ENCODE measurements around the gene GPD1L.
"Not testable (repeated sequence)": the region's sequence is repeated elsewhere in the genome, so short reads cannot be mapped to it uniquely, and the experiment has no call there.

The GPD1L gene

DNA sequence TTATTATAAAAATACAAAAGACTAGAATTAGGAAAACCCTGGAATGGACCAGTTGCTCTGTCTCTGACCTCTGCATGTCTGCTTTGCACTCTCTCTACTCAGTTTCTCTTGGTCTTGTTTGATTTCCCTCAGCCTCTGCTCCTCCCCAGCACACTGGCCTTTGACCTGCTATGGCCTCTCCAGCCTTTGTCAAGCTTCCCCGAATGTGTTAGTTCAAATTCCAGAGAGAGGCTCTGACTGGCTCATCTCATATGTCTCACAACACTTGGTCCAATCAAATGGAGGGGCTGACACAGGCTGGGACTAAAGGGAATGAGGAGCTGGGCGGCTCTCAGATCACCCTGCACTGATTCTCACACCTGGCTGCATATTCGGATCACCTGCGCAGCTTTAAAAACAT is 79.7 kb downstream of the GPD1L start:
- DNase-seq = no peak

DNA sequence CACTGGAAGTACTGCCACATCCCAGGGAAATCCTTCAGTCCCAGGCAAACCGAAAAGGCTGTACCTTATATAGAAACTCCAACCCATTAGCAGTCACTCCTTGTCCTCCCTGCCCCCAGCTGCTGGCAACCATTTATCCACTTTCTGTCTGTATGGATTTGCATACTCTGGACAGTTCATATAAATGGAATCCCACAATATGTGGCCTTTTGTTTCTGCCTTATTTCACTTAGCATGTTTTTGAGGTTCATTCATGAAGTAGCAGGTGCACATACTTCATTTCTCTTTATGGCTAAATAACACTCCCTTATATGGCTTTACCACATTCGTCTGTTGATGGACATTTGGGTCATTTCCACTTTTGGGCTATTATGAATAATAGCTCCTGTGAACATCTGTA is 80.5 kb downstream of the GPD1L start:
- no peak for DNase-seq

DNA sequence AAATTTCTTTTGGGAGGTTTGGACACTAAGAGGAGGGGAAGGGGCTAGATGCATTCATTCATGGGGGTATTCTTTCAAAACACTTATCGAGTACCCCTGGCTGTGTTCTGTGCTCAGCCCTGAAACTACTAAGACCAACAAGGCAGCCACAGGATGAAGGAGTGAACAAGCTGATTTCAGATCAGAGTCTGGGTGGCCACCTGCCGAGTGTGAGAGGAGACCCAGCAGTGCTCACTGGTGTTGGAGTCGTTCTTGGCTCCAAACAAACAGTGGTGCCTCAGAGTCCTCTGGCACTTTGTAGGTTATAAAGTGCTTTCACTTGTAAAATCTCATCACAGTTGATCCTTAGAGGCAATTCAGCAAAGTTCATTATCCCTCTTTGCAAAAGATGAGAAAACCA is 83.3 kb downstream of the GPD1L start:
- no peak for DNase-seq

DNA sequence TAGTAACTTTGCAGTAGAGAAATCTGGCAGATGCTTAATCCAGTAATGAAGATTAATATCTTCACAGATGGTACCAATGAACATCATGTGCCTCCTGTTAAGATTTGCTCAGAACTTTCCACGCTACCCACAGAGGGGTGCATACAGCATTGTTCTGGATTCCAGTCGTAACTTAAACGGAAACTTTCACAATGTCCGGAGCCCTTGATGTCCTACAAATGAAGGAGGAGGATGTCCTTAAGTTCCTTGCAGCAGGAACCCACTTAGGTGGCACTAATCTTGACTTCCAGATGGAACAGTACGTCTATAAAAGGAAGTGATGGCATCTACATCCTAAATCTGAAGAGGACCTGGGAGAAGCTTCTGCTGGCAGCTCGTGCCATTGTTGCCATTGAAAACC is 84.1 kb downstream of the GPD1L start:
- not testable (repeated sequence) for DNase-seq

DNA sequence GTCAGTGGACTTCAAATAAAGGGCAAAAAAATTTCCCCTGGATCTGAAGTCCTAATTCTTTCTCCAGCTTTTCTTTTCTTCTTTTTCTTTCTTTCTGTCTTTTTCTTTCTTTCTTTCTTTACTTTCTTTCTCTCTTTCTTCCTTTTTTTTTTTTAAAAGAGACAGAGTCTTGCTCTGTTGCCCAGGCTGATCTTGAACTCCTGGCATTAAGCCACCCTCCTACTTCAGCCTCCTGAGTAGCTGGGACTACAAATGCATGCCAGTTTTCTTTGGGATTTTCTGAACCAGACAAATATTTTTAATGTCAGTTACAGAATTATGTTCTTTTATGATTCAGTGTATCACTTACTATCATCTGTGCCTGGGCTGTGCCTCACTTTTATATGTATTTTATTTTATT is 86.7 kb downstream of the GPD1L start:
- DNase-seq = no peak

DNA sequence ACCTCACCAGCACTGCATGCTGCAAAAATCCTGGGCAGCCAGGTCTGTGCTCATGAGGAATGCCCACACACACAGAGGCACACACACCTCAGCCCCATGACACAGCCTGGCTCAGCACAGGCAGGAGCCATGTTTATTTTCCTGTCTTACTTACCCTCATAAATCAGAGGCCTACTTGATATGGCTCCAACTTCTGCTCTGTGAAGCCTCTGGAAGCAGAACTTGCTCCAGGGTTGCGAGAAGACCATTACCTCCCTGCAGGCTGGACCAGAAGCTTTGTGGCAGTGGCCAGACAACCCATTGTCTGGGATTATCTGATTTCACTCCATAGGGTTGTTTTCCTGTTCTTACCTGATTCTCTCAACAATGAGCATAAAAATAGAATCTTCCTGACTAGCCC is 88.2 kb downstream of the GPD1L start:
- DNase-seq = no peak

DNA sequence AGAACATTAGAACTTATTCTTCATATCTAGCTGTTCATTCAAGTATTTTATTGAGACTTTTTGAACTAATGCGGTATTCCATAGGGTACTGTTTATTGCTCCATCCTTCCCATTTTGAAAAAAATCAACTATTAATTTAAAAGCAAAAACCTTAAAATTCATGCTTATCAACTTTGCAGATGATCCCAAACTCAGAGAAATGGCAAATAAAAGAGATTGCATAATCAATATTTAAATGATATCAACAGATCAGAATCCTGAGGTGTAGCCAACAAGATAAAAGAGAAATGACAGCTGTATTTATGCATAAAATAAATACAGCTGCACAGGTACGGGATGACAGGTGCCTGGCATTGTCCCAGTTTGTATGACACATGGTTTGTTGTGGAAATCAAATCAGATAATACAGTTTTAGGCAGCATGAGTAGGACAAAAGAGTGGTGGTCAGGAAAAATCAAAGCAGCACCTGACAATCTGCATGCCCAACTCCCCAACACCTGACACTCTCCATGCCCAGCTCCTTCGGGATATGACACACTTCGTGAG is 89.6 kb downstream of the GPD1L start:
- peak; percentile 69 for DNase-seq

DNA sequence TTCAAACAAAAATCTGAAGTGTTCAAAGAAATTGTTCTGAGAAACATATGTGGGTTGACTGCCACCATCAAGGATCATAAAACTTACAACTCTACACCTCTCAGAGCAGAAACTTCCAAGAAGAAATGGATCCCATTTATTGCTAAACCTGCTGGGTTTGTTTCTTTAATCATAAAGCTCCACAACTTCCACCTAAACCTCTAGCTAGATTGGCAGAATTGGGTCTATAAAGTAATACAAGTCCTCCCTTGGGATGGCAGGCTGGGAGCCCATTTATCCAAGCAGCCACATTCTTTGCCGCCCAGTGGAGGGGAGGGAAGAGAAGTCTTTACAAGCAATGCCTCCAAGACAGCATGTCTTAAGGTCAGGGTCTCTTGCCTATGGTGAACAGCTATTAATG is 91.6 kb downstream of the GPD1L start:
- DNase-seq = no peak

DNA sequence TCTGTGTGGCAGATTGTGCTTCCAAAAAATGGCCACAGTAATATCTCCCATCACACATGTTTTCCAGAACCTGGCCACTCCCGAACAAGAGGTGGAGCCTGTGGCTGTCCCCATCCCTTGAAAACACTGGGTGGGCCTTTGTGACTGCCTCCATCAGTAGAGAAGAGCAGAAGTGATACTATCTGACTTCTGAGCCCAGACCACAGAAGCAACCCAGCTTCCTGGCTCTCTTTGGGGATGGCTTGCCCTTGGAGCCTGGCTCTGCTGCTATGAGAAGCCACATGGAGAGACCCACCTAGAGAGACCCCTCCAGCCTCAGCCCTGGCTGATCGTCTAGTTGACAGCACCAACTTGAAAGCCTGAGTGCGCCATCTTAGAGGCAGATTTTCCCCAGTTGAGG is 92.3 kb downstream of the GPD1L start:
- no peak for DNase-seq

DNA sequence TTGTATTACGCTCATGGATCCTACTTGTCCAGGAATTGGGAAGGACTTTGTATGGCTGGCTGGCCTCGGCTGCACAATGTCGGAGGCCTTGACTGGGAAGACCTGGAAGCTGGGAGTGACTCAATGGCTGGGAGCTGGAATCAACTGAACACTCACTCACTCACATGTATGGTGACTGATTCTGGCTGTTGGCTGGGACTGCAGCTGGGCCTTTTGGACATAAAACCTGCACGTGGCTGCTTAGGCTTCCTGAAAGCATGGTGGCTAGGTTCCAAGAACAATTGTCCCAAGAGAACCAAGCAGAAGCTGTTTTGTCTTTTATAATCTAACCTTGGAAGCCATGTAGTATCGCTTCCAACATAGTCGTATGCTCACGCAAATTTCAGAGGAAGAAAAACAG is 94.1 kb downstream of the GPD1L start:
- no peak for DNase-seq

DNA sequence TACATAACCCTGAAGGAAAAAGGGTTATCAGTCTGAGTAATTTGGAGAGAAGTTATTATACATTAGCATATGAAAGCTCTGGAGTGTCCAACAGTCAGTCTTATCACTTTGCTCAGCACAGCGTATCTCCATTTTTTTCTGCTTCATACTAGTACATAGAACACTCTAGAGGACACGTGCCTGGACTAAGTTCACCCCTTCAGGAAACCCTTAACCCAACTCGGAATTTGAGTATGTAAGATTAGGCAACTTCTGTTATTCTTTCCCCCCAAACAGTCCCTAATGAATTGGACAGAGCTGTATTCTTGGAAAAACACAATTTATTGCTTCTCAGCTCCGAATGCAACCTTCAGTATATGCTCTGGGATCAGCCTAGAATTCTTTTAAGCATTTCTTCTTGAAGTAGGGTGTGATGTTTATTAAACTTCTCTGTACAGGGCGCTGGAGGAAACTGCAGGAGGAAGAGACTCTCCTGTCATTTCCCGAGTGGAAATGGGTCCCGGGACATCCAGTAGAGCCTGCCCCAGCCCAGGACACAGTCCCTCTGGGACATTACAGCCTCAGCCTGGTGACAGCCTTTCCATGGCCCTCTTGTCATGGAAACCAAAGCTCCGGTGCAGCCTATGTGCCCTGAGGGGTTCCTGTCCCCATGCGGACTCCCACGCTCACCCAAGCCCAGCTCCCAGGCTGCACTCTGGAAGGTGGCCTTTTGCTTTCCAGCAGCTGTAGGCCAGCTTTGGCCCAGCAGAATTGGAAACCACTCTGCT is 94.8 kb downstream of the GPD1L start:
- DNase-seq = no peak

DNA sequence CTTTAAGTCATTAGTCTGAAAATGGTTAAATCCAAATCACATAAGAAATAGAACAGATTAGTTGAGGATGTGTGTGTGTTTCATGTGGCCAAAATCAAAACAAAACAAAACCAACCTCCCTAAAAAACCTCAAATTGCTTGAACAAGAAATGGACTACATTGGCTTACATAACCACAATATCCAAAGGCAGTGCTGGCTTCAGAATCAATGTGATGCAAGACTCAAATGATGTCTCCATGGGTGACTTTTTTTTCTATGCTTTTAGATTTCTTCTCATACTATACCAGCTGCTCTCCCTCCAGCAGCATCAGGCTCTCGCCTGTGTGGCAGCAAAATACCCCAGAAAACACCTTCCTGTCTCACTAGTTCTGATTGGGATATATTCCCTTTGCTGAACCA is 96.1 kb downstream of the GPD1L start:
- no peak for DNase-seq

DNA sequence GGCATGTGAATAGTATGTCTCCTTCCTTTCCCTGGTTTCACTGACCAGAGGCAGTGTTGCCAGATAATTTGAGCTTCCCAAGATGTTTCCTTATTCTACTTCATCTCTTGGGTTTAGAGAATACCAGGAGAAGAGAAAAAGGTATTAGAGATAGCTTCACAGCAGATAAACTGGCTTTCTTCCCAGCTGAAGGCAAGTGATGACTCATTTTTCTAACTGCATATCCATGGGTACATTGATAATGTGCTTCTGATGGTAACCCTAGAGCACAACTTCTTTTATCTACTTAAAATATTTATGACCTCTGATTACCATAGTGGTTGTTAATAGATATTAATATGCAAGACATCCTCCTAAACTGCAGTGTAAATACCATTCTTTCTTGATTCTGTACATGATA is 97.4 kb downstream of the GPD1L start:
- no peak for DNase-seq

DNA sequence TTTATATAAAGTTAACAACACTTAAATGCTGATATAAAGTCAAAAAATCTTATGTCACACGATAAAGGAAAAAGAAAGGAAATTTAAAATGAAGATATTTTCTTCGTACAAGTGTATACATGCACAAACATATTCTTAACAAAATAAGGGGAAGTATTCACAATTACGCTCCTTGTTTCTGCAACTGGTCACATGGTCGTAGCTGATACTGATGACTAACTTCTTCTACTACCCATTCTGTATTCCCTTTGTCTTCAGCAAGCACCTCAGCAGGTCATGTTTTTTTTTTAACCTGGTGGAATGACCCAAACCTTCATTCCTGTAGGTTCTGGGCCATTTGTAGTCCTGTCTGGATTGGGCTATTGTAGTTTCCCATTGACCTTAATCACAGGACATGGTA is 102.0 kb downstream of the GPD1L start:
- no peak for DNase-seq

DNA sequence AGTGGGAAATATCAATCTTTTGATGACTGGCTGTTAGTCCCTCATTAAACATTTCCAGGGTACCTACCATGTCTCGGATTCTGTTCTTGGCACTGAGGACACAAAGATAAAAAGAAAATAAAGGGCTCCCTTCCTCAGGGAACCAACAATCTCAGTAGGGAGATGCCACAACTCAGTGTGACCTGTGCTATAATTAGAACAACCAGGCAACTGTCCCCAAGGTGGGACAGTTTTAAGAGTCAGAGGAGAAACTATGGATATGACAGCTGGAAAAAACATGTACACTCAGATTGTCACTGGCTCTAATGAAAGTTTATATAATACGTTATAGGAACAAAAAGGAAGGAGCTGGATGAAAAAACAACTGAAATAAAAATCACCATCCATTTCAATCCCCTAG is 108.8 kb downstream of the GPD1L start:
- no peak for DNase-seq

DNA sequence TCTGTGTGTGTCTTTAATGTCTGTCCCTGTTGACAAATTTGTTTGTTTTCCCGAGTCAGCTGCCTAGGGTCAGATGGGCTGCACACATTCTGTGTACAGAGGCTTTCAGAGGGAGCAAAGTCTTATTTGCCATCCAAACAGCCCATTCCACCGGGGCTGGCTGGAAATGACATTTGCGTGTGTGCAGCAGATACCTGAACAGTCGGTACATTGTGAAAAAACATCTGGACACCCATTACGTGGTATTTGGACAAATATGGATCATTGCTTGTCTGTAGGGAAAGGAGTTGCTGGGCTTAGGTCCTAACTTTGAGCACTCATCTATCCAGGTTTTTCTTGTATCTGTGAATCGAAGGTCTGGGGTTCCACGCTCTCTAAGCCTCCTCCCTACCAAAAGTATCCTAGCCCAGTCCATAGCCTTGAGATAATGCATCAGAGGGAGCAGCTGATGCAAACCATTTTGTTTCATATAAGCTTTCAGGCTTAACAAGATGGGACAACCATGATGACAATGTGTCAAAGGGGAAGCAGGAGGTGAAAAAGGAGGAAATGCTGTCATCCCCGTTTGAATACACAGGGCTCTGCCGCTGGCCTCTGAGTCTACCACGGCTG is 109.9 kb downstream of the GPD1L start:
- DNase-seq = no peak

DNA sequence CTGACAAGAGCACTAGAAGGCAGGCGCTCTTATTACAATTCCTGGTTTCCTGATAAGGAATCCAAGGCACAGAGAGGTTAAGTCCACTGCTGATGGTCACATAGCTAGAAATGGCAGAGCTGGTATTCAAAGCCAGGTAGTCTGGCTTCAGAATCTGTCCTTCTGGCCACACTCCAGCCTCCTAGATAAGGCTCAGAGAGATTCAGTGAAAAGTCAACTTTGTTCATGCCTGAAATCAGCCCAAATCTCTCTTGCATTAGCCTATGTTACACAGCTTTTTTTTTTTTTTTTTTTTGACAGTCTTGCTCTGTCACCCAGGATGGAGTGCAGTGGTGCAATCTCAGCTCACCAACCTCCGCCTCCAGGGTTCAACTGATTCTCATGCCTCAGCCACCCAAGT is 110.9 kb downstream of the GPD1L start:
- no peak for DNase-seq
